ENCODE data around the gene SPPL2A.

DNA sequence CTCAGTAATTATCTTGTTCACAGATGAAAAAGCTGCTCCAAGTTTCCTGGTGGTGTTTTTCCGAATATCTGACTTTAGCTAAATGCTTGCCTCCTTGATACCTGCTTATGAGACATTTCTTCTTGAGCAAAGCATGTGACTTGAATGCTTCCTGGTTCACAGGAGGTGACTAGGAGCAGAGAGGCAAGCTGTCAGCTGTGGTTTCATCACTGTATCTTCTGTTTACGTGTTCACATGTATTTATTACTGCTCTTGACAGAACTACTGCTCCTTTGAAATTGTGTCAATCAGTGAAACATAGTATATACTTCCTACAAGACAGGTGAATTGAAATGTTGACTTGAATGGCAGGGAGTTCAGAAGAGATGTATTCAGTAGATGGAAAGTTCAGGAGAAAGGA lies 8.9 kb upstream of the SPPL2A start:
- TF ChIP-seq MYC (IDR thresholded peaks at IDR 0.05; ENCODE audit: low read depth, low read length) = no peak
- TF ChIP-seq, protein P1, sequence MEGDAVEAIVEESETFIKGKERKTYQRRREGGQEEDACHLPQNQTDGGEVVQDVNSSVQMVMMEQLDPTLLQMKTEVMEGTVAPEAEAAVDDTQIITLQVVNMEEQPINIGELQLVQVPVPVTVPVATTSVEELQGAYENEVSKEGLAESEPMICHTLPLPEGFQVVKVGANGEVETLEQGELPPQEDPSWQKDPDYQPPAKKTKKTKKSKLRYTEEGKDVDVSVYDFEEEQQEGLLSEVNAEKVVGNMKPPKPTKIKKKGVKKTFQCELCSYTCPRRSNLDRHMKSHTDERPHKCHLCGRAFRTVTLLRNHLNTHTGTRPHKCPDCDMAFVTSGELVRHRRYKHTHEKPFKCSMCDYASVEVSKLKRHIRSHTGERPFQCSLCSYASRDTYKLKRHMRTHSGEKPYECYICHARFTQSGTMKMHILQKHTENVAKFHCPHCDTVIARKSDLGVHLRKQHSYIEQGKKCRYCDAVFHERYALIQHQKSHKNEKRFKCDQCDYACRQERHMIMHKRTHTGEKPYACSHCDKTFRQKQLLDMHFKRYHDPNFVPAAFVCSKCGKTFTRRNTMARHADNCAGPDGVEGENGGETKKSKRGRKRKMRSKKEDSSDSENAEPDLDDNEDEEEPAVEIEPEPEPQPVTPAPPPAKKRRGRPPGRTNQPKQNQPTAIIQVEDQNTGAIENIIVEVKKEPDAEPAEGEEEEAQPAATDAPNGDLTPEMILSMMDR (IDR thresholded peaks at IDR 0.05; ENCODE audit: extremely low read depth in 1 of 2, insufficient read depth in 1 of 2, low read depth in 1 of 2, low read length in 2 of 2) = no peak
- TF ChIP-seq JUN (IDR thresholded peaks at IDR 0.05; ENCODE audit: borderline replicate concordance, insufficient read depth, insufficient read length, low read depth) = no peak
- TF ChIP-seq EZH2 (IDR thresholded peaks at IDR 0.05; ENCODE audit: borderline replicate concordance, low read depth, low read length, severe bottlenecking) = no peak
- TF ChIP-seq POLR2AphosphoS5 (IDR thresholded peaks at IDR 0.05; ENCODE audit: insufficient read depth, low read depth, low read length) = no peak
- no peak for TF ChIP-seq POLR2A (IDR thresholded peaks at IDR 0.05; ENCODE audit: low read depth, low read length)
- TF ChIP-seq, protein P2, sequence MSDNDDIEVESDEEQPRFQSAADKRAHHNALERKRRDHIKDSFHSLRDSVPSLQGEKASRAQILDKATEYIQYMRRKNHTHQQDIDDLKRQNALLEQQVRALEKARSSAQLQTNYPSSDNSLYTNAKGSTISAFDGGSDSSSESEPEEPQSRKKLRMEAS (IDR thresholded peaks at IDR 0.05; ENCODE audit: insufficient read depth, insufficient read length) = no peak
- no peak for TF ChIP-seq GATA2 (IDR thresholded peaks at IDR 0.05; ENCODE audit: insufficient read depth, insufficient read length, low read depth, low read length)
- TF ChIP-seq FOS (IDR thresholded peaks at IDR 0.05; ENCODE audit: borderline replicate concordance, insufficient read depth, low read length) = no peak

All from endothelial cell of umbilical vein (primary cell).